NCI-H446 treated with DMSO at 0.1 percent for 48 hours (cell line): ENCODE measurements around the gene ARAP1.

ENCODE experiments used
- DNase-seq: peaks from one replicate; lab custom pipeline; 2025; lab: John Stamatoyannopoulos, UW

Gene ARAP1

DNA sequence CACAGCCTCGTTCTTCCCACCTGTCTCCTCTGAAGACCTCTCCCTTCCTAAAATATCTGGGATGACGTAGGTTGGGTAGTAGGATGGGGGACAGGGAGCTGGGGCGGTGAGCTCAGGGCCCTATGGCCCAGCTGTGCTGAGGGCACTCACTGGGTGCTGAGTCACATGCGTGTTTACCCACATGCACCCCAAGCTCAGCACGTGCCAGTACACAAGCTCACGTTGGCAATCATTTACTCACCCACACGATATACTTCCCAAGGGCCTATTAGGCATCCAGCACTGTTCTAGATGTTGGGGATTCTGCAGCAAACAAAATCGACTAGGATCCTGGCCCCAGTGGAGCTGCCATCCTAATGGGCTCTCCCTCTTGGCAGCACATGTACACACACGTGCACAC is 28.7 kb downstream of the ARAP1 start:
- no peak for DNase-seq

DNA sequence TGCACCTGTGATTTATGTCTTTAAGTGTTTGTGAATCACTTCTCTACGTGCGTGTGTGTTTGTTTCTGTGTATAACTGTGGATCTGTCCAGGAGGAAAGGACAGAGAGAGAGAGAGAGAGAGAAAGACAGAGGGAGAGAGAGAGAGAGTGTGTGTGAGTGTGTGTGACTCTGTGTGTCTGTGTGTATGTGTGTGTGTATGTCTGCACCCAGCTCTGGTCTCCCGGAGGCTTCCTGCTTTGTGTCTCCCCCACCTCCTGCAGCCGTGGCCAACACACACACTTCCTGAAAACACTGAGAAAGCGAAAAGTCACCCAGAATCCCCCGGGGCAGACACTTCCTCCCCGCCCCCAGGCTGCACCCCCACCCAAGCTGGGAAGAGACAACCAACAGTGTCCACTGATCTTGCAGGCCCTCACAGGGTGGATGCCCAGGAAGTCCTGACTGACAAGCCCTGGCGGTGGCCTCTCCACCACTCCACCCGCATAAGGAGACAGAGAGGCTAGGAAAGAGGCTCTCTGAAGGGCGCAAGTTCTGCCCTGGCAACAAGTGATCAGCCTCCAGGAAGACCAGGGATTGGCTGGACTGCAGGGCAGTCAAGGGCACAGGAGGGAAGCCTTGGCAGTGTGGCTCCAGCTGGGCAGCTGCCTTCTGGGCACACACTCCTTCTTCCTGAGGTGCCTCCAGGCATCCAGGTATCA is 30.0 kb downstream of the ARAP1 start:
- peak; percentile 33 for DNase-seq

DNA sequence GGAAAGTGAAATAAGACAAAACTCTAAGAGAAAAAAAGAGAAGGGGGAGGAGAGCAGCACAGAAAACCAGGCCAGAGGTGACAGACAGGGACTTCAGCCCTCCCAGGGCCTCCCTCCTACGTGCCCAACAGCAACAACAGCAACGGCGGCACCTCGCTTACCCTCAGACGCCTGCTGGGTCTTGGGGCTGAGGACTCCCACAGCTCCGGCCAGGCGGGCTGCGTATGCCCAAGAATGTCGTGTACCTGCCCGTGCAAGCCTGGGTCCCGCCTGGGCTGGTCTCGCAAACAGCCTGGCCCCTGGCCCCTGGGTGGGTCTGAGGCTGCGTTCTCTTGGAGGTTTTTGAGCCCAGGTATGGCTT is 30.5 kb downstream of the ARAP1 start:
- no peak for DNase-seq

DNA sequence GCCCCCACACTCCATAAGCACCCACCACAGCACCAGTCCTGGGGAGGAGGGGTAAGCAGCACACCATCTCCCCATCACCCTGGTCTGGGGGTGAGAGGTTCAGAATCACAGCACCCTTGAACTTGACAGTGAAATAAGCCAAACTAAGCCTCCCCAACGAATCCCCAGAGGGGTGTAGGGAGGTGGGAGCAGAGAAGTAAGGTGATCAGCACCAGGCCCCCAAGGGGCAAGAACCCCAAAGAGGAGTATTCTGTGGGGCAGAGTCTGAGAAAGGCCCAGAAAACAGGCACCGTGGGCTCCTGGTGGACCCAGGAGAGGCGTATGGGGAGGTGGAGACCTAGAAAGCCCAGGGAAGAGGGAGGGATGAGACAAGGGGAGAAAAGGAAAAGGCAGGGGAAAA is 30.9 kb downstream of the ARAP1 start:
- DNase-seq, result no peak

DNA sequence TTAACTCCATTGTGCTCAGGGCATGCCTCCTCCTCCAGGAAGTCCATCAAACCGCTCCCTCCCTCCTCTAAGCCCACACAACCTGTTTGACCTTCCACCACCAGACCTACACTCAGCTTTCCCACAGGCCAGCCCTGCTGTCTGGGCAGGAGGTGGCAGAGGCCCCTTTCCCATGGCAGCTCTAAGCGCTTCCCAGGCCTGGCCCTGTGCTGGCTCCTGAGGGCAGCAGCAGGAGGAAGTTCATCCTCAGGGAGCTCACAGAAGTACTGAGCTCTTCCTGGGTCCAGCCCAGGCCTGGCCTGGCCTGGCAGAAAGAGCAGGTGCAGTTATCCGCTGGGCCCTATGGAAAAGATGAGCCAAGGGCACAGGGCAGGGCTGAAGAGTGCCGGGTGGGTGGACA is 31.4 kb downstream of the ARAP1 start:
- no peak for DNase-seq

DNA sequence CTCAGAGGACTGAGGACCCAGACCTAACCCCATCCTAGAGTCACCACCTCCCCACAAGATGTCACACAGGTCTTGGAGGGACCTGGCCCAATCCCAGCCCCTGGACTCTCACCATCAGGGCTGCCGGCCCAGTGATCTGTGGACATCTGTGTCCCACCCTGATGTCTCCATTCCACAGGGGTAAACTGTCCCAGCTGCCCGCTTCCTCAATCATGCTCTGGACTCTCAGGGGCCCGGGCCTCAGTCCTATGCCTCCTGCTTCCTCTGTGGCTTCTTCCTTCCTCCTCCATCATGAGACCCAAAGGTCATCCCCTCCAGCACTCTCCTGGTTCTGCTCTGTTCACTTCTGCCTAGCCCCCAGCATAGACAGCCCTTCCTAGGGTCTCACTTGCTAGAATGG is 32.2 kb downstream of the ARAP1 start:
- DNase-seq, result no peak

DNA sequence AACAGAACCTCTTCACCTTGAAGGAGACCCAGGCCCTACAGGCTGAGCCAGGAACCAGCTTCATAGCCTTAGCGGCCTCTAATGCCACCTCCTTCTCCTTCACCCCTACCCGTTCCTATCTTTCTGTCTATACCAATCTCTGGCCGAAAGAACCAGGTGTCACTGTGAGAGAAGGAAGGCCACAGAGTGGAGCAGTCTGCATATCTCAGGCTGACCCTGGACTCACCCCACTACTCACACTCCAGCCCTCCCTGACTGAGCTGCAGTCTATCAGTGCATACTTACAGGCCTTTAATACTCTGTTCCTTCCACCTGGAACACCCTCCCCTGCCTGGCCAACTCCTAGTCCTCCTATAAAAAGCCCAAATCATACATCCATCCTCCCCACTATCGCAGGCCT is 32.7 kb downstream of the ARAP1 start:
- DNase-seq, result no peak

DNA sequence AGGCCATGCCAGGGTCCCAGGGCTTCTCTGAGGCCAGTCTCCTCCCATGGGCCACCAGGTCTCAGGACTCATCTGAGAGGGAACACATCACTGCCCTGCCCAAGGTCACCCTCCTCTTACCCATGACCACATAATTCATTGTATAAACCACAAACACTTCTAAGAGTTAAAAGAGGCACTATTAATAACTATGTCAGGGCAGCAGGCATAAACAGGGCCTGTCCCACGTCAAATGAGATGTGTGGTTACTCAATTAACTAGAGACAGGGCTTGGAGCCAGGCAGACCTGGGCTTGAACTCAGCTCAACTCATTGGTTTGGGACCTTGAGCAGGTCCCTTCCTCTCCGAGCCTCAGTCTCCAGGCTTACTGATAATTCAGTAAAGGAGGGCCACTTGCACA is 33.1 kb downstream of the ARAP1 start:
- DNase-seq, result no peak

DNA sequence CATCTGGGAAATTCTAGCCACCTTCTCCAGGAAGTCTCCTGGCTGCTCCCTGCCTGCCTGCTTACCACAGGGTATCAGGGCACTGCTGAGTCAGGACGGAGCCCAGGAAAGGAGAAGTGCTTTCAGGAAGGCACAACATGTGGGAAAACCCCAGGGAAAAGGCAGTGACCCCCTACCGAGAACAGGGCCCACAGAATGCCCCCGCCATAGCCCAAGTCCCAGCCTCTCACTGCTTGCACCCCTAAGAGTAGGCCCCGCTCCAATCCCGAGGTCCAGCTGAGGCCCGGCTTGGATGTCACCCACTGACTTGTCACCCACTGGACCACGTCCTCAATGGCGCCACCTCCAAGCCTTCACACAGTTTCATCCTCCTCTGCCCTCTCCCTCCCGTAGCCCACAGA is 34.1 kb downstream of the ARAP1 start:
- DNase-seq, result no peak

DNA sequence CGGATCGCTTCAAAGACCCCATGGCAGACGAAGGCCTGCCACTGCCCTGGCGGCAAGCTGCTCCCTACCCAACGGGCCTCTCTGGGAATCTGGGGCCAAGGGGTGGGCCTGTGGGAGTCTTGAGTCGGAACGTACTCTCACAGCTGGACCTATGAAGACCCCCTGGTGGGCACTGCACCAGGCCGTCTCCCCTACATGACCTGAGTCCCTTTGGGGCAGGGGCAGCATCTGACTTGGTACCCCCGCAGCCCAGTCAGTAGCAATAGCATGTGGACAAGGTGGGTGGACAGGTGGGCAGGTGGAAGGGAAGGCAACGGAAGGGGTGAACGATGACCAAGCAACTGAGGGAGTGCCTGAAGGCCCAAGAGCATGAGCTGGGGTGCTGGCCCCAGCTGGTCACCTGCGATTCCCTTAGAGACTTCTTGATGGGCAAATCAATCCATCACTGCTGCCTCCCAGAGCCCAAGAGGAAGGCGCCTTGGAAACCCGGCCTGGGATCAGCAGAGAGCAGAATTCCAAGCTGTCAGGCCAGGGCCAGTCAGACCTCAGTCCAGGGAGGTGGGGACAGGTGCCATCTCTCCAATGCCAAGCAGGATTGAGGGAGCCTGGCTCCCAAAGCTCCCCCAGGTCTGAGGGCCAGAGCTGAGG is 35.3 kb downstream of the ARAP1 start:
- DNase-seq, result no peak

DNA sequence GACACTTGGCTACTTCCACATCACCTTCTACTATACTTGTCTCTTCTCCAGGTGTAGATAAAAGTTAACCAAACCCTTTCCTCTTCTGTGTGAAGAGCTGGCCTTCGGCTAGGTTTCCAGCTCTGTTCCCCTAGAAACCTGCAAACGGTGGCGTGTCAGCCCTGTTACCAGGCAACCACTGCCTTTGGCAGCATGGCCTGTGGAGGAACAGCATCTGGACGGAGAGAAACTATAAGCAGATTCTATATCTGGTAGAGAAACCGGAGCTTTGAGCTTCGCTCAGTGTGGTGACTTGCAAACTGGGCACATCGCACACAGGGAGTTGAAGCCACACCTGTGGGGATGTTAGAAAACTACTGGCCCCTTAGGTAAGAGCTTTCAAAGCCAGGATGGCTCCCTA is 35.9 kb downstream of the ARAP1 start:
- DNase-seq, result no peak

DNA sequence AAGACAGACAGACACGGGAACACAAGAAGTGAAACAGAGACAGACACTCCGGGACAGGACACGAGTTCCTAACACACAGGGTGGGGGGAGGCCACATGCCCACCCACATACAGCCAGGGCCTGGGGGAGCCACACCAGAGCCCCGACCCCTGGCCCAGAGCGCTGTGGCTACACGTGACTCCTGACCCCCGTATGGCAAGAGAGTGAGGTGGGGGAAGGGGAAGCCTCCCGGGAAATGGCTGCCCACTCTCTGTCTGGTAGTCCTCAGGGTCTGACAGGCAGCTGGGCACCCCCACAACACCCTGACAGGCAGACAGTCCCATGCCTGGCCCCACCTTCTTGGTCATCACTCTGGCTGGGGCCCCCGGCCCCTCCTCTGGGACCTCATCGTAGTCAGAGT is 39.4 kb downstream of the ARAP1 start:
- no peak for DNase-seq

DNA sequence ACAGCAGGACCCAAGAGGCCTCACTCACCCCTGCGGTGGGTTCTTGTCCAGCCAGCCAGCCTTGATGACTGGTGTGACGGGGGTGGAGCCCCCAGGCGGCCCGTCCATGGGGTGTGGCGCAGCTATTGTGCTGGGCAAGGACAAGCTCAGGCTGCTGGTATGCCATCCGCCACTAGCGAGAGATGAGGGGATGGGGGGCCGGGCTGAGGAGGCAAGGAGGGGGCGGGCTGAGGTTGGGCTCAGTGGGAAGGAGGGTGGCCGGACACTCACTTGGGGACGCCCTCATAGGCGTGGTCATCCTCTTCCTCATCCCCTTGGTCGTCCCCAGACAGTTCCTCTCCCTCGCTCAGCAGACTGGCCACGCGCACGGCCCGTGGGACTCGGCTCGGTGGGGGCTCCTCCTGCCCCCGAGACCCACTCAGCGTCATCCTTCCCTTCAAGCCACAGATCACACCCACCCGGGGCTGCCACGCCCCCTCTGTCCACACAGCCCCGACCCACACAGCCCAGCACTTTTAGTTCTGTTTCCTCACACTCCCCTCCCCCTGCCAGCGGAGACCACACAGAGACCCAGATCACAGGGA is 39.9 kb downstream of the ARAP1 start:
- no peak for DNase-seq

DNA sequence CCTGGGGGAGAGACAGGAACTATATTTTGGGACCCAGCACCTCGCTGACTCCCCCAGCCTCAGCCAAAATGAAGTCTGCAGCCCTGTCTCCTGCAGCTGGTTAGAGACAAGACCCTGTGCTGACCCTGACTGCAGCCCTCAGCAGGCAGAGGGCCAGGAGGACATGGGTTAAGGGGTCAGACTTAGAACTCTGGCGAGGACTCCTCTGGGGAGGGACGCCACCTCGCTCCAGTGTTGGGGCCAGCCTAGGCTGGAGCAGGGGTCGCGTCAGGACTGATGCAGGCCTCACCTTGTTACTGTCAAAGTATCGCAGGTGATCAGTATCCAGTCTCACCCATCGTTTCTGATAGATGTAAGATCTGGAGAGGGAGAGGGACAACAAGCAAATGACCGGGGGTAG is 41.1 kb downstream of the ARAP1 start:
- DNase-seq, result no peak

DNA sequence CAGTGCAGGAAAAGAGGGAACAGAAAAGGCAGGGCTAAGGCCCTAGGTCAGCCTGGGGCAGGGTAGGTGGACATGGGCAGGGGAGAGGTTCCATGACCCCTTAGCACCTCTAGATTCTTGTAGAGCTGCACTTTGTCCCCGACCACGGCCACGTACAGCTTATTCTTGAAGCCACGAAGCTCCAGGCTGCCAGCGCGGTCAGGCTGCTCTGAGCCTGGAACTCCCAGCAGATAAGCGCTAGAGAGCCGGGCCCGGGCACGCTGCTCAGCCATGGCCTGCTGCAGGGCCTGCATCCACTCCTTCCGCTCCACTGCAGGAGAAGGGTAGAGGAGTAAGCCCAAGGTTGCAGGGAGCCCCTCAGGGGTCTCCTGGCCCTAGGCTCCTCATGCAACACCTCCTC is 41.9 kb downstream of the ARAP1 start:
- no peak for DNase-seq

DNA sequence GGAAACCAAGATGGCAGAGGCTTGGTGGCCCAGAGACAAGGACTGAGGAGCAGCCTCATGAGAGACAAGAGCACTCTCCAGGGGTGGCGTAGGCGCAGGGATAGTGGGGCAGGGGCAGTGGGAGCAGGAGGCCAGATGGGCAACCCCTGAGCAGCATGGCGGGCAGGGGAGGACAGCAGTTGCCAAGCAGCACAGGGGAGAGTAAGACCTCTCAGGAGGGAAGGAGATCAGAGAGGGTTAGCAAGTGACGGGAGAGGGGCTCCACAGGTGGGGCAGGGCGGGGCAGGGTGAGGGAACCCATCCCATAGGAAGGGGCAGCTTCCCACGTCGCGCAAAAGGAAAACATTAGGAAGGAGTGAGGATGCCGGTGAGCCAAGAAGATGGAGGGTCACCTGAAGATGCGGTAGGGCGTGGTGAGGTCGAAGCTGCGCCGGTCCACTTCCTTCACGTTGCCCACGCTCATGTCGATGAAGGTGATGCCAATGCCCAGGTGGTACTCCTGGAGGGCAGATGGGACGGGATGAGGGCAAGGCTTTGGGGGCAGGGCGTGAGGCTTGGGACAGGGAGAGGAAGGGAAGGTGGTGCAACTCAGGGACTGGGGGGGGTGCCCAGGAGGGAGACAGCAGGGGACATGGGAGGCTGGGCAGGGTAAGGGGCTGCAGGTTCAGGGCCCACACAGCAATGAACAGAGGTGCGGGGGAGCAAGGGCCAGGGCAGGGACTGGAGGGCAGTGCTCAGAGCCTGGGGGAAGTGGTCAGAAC is 42.5 kb downstream of the ARAP1 start:
- DNase-seq, result no peak

DNA sequence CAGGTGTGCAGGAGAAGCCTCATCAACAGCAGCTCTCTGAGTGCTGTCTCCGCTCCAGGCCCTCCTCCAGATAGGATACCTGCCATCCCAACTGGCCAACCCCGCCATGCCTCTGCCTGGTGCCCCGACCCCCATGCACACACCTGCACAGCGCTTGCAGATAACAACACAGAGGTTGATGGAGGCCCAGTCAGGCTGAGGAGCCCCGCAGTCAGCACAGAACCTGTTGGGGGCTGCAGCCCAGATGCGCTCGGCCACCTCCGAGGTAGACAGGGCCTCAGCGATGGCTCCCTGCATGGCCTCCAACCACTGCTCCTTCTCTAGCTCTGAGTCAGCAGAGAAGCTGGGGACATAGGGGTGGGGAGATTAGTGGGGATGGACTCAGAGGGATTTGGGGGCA is 45.2 kb downstream of the ARAP1 start:
- no peak for DNase-seq

DNA sequence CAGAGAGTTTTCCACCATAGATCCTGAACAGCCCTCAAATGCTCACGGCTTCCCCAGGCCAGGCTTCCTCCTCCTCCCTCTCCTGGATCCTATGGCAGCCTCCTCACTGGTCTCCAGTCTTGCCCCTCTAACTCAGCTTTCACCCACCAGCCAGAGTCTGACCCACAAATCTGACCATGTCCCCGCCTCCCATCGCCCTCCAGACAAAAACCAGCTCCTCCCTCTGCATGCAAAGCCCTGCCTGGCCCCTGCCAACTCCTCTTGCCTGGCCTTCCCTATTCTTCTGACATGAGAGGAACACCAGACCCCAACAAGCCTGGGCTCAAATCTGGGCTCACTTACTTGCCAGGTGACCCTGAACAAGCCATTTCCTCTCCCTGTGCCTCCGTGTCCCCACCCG is 45.6 kb downstream of the ARAP1 start:
- DNase-seq, result no peak

DNA sequence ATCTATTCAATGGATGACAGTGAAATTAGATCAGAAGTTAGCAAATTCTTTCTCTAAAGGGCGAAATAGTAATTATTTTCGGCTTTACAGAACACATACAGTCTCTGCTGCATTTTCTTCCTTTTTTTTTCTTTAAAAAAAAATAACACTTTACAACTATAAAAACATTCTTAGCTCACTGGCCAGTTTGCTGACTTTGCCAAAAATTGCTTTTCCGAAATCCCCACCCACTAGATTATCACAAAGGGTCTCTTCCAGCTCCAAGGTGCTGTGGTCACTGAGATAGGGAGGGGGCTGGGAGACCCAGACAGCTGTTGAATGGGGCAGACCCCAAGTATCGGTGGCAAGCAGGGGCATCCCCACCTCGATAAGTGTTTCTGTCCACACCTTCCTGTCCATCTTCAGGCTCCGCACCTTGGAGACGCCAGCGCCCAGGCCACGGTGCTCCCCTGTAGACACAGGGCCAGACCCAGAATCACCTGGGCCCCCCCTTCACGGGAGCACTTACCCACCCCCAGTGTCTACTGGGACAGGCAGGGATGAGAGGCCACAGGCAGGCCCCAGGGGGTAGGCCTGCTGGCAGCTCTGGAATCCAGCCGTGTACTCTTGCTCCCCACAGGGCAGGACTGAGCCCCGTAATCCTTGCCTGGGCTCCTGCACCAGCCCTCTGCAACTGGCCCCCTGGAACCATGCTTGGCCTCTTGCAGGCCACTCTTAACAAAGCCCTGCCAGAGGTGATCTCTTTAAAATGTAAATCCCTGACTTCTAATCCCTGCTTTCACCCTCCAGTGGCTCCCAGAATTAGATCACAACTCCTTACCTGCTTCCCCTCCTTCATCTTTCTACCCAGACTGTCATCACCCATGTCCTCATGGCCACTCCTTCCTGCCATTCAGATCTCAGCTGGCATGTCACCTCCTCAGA is 46.5 kb downstream of the ARAP1 start:
- DNase-seq, result no peak

DNA sequence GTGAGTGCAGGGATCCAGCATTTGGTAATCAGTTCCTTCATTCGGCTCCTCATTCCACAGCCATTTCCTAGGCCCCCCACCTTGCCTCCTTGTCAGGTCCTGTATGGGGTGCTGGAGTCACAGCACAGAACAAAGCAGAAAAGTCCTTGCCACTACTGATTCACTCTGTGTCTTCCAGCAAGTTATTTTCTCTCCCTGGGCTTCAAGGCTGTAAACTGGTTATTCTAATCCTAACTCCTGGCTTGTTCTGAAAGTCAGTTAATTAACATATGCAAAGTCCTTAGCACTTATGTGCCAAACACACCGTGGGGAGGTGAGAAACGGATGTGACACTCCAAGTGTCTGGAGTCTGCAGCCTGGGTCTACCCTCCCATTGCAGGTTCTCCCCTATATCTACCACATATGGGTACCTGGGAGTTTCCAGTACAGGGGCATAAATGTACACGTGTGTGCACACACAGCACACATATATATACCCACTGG is 47.4 kb downstream of the ARAP1 start:
- DNase-seq, result no peak

DNA sequence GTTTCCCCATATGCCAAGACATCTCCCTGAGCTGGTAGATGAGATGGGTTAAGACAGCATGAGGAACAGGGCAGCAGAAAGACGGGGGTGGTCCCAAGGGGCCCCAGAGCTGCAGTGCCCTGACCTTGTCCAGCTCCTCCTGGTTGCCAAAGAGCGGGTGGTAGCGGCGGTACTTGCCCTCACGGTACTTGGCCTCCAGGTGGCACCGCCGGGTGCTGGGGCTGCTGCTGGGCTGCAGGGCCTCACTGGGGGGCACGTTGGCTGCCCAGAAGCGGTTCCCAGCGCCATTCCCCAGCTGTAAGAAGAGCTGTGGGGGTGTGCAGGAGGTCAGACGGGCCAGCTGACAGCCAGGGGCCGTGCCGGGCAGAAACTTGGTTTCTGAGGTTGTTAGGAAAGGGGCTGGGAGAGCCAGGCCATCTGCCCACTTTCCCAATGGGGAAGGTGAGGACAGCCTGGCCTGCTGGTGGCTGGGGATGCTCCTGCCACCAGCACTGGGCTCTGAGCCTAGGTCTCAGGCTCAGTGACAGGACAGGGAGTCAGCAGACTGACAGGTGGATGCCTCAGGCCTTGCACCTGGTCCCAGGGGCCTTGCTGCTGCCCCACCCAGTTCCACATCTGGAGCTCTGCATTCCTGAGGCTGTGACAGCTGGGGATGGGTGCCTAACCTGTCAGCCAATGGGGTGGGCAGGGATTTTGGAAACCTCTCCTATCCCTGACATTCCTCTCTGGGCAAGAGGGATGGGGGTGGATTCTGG is 48.0 kb downstream of the ARAP1 start:
- DNase-seq, result no peak
